Peyer's patch (tissue), 4 donors: ENCODE results near the gene NOL3.

Experiments used
- POLR2A ChIP-seq, 2 donors: fragments of 450-650 bp; IDR thresholded peaks; one replicate each; pipeline ENCODE4 v1.5.1; 2017; ENCODE audit warnings: antibody characterized with exemption in 2 of 2, mild to moderate bottlenecking in 2 of 2, moderate library complexity in 2 of 2
- TF ChIP-seq, protein P1 (sequence below), 6 experiments: fragments of 450-650 bp in 4 of 6; fragments of 200-600 bp in 2 of 6; sonication (generic) in 1 of 6; IDR thresholded peaks; one replicate each; pipeline ENCODE4 v1.5.1; 2017 to 2019; ENCODE audit warnings: antibody characterized with exemption in 6 of 6, mild to moderate bottlenecking in 3 of 6, moderate library complexity in 1 of 6

DNA sequence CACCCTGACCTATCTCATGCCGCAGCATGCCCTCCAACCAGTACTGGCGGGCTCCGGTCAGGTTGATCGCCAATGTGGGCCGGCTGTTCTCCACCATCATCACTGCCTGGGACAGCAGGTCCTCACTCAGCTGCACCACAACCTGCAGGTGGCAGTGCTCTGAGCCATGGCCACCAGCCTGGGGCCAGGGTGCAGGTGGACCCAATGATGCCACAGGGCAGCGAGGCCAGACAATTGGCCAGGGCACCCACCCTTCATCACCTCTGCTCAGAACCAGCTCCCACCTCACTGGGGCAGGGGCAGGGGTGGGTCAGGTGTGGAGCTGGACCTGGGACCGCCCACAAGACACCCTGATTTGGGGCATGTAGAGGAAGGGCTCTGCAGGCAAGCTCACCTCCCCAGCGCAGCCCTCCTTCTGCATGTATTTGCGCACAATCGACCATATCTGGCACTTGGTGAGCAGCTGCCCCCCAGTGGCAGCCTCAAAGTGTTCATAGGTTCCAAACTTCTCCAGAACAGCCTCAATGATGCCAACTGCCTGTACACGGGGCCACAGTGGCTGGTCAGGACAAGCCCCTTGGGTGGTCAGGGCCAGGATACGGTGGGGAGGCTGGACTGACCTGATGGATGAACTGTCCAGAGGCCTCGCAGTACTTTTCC lies 9.2 kb downstream of the NOL3 start:
- TF ChIP-seq POLR2A (IDR thresholded peaks at IDR 0.05): no peak
- TF ChIP-seq, protein P1, sequence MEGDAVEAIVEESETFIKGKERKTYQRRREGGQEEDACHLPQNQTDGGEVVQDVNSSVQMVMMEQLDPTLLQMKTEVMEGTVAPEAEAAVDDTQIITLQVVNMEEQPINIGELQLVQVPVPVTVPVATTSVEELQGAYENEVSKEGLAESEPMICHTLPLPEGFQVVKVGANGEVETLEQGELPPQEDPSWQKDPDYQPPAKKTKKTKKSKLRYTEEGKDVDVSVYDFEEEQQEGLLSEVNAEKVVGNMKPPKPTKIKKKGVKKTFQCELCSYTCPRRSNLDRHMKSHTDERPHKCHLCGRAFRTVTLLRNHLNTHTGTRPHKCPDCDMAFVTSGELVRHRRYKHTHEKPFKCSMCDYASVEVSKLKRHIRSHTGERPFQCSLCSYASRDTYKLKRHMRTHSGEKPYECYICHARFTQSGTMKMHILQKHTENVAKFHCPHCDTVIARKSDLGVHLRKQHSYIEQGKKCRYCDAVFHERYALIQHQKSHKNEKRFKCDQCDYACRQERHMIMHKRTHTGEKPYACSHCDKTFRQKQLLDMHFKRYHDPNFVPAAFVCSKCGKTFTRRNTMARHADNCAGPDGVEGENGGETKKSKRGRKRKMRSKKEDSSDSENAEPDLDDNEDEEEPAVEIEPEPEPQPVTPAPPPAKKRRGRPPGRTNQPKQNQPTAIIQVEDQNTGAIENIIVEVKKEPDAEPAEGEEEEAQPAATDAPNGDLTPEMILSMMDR (IDR thresholded peaks at IDR 0.05): no peak
